NB4 (cell line): ENCODE measurements around the gene PDK2.

Experiments
- CTCF ChIP-seq: IDR thresholded peaks from one replicate; pipeline ENCODE4 v1.5.1; 2012; ENCODE audit warnings: low read depth, low read length
- MYC ChIP-seq: IDR thresholded peaks from 2 replicates; pipeline ENCODE4 v1.6.1; 2011; ENCODE audit warnings: low read depth, low read length
- POLR2A ChIP-seq: IDR thresholded peaks from 2 replicates; pipeline ENCODE4 v1.6.1; 2011; ENCODE audit warnings: mild to moderate bottlenecking; ENCODE audit not compliant: insufficient read length; ENCODE audit errors: extremely low read depth

DNA sequence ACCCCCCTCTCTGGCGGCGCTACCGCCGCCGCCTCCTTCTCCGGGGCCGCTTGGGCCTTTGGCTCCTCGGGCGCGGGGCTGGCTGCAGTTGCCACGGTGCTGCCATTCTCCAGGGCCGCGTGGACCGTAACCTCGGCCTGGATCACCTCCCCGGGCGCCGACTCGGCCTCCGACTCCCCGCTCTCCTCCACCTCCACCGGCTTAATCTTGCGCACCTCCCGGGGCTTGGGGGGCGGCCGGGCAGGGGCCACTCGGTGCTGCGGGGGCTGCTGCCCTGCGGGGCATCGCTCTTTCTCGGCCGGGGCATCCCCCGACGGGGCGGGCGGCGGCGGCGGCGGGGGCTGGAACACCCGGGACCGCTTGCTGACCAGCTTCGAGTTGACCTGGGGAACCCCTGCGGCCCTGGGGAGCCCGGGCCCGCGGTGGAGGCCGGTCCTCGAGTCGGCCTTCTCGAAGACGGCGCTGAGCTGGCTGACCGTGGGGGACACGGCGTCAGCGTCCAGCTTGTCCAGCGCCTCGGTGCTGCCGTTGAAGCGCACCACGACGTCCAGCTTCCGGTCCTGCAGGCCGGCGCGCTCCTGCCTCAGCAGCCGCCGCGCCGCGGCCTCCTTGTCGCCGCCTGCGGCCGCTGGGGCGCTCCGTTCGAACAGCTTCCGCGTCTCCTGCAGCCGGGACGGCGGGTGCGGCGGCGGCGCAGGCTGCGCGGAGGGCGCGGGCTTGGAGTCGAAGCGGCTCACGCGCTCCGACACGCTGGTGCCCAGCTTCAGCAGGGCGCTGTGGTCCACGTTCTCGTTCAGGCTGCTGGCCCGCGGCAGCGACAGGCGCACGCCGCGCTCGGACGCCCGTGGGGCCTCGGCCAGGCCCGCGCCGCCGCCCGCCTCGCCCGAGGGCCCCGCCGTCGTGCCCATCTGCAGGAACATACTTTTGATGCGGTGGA, 54.5 kb downstream of the PDK2 start:
- TF ChIP-seq MYC, result 0 out of 2 replicates have a peak, but pooled peaks have one; percentile 24
- no peak for TF ChIP-seq CTCF
- no peak for TF ChIP-seq POLR2A
